ENCODE measurements around the gene GREB1L. TPM values are rescaled to one million over a fixed set of nuclear protein-coding genes. Genes with fewer than 3 reads are reported as not detected.
"Not testable (repeated sequence)": the region's sequence is repeated elsewhere in the genome, so short reads cannot be mapped to it uniquely, and the experiment has no call there.

Gene GREB1L
- polyA plus RNA-seq, 2 of the 4 experiments (the other 2 are of a cell fraction): 1.4 to 2.8 TPM

GRCh38 chr18:21366896-21367295 lies 124.9 kb downstream of the GREB1L start:
- FAIRE-seq (no peak), ATAC-seq (no peak), DNase-seq (ENCODE audit: low read depth in 1 of 2, low spot score in 1 of 2) (no peak)
- POLR2A ChIA-PET: no interaction called here
- Histone ChIP-seq H3K4me3 (no peak overlapping the region), H3K4me2 (no peak overlapping the region), H3K27ac (no peak overlapping the region), H3K9me3 (no peaks in the 10 kb centered on the region), H3K4me1 (0 out of 3 replicates have a peak, but pooled peaks cover 12% of the 10 kb centered on the region)
- CTCF ChIA-PET: no interaction called here
- 85% methylated on average over 2 of the region's 2 CpGs for WGBS (ENCODE audit: missing lambda C conversion rate)
- no peak for TF ChIP-seq HOXB13 (CRISPR knock-in tag; IDR thresholded peaks at IDR 0.05; ENCODE audit: low read depth)
- TF ChIP-seq TP53 (CRISPR knock-in tag; IDR thresholded peaks at IDR 0.05): no peak
- TF ChIP-seq JUNB (IDR thresholded peaks at IDR 0.05): no peak
- TF ChIP-seq HEYL (CRISPR knock-in tag; IDR thresholded peaks at IDR 0.05): no peak
- TF ChIP-seq RFX5 (IDR thresholded peaks at IDR 0.05): no peak
- TF ChIP-seq ESRRA (IDR thresholded peaks at IDR 0.05; ENCODE audit: borderline replicate concordance, low read length): no peak
- no peak for TF ChIP-seq RARB (CRISPR knock-in tag; IDR thresholded peaks at IDR 0.05)
- TF ChIP-seq HES2 (IDR thresholded peaks at IDR 0.05): no peak

GRCh38 chr18:21369146-21369545 lies 127.1 kb downstream of the GREB1L start:
- Histone ChIP-seq H3K4me3 (no peak overlapping the region), H3K9me3 (no peaks in the 10 kb centered on the region), H3K4me1 (0 out of 3 replicates have a peak, but pooled peaks cover 9% of the 10 kb centered on the region), H3K4me2 (no peak overlapping the region; the same call in 2 of the 3 replicates), H3K27ac (no peak overlapping the region)
- DNase-seq (ENCODE audit: low read depth in 1 of 2, low spot score in 1 of 2): peak in 1 of 2 experiments; percentile 1
- 49% methylated on average over 4 of the region's 4 CpGs for WGBS (ENCODE audit: missing lambda C conversion rate)
- ChIA-PET POLR2A (no interaction called here), CTCF (no interaction called here)
- ATAC-seq: no peak
- no peak for FAIRE-seq
- no peak for TF ChIP-seq ZC3H11A (IDR thresholded peaks at IDR 0.05)
- no peak for TF ChIP-seq POLR2A (IDR thresholded peaks at IDR 0.05; ENCODE audit: low read length)
- TF ChIP-seq REST (IDR thresholded peaks at IDR 0.05): no peak
- TF ChIP-seq ESRRA (IDR thresholded peaks at IDR 0.05; ENCODE audit: borderline replicate concordance, low read length): no peak
- no peak for TF ChIP-seq CTCF (IDR thresholded peaks at IDR 0.05)
- TF ChIP-seq NPAS2 (CRISPR knock-in tag; IDR thresholded peaks at IDR 0.05; ENCODE audit: borderline replicate concordance): no peak
- TF ChIP-seq FOSL2 (IDR thresholded peaks at IDR 0.05): no peak
- no peak for TF ChIP-seq FOSL2 (CRISPR knock-in tag; IDR thresholded peaks at IDR 0.05)
- no peak for TF ChIP-seq RARB (CRISPR knock-in tag; IDR thresholded peaks at IDR 0.05)
- no peak for TF ChIP-seq PBX3 (IDR thresholded peaks at IDR 0.05)
- no peak for TF ChIP-seq HES2 (IDR thresholded peaks at IDR 0.05)
- TF ChIP-seq EHF (CRISPR knock-in tag; IDR thresholded peaks at IDR 0.05): no peak
- no peak for TF ChIP-seq NR3C1 (IDR thresholded peaks at IDR 0.05)
- no peak for TF ChIP-seq PHF8 (IDR thresholded peaks at IDR 0.05; ENCODE audit: borderline replicate concordance, low read depth)
- TF ChIP-seq TP53 (CRISPR knock-in tag; IDR thresholded peaks at IDR 0.05): no peak

- H3K4me1 ChIP-seq; ATAC-seq; FAIRE-seq; H3K4me3 ChIP-seq; CTCF ChIA-PET; H3K27ac ChIP-seq; POLR2A ChIA-PET; H3K9me3 ChIP-seq; DNase-seq (ENCODE audit: low read depth in 1 of 2, low spot score in 1 of 2): not testable (repeated sequence)
- 90% methylated on average over 7 of the region's 7 CpGs for WGBS (ENCODE audit: missing lambda C conversion rate)
- H3K4me2 ChIP-seq: peak overlapping the region; percentile 6; the same call in 1 of the 3 replicates
These were observed 127.6 kb downstream of the GREB1L start for GRCh38 chr18:21369597-21369996.

Data from A549 (cell line).